H1 (cell line): Measurements from ENCODE around the gene USH2A. TPM values are rescaled to one million over a fixed set of nuclear protein-coding genes. Genes with fewer than 3 reads are reported as not detected.

Source experiments
- ASH2L ChIP-seq: fragments of 200-600, 300-600 bp; sonication (generic); IDR thresholded peaks from one replicate; pipeline ENCODE4 v1.7.1; 2017; ENCODE audit warnings: low read length
- ATF2 ChIP-seq: IDR thresholded peaks from 2 replicates; pipeline ENCODE4 v1.6.1; 2012; ENCODE audit warnings: low read length, inconsistent platforms
- CTCF ChIP-seq, 3 experiments: IDR thresholded peaks; 1 replicate in 2 of 3; 2 replicates in 1 of 3; pipeline versions ENCODE4 v1.5.1 to v1.6.1; 2011; ENCODE audit warnings: low read length in 3 of 3, mild to moderate bottlenecking in 3 of 3, inconsistent platforms in 2 of 3, low read depth in 1 of 3, moderate library complexity in 1 of 3; ENCODE audit not compliant: insufficient read depth in 1 of 3; ENCODE audit errors: control extremely low read depth in 1 of 3
- GTF2F1 ChIP-seq: IDR thresholded peaks from 2 replicates; pipeline ENCODE4 v1.6.1; 2012; ENCODE audit warnings: low read depth, low read length, improper control_type of control experiment, borderline replicate concordance
- MAX ChIP-seq: IDR thresholded peaks from 2 replicates; pipeline ENCODE4 v1.6.1; 2012; ENCODE audit warnings: inconsistent platforms
- POU5F1 ChIP-seq: IDR thresholded peaks from 2 replicates; pipeline ENCODE4 v1.6.1; 2011; ENCODE audit warnings: low read depth, mild to moderate bottlenecking, low read length, moderate library complexity
- RBBP5 ChIP-seq: IDR thresholded peaks from 2 replicates; pipeline ENCODE4 v1.7.1; 2012; ENCODE audit warnings: low read depth, mild to moderate bottlenecking, inconsistent platforms, low read length, moderate library complexity, borderline replicate concordance
- polyA plus RNA-seq, 7 experiments: library from polyadenylated mRNA; depleted of rRNA in 3 of 7; stranded (reverse) in 5 of 7; unstranded in 2 of 7; fragments of >200 nt in 5 of 7; fragments of 200-250 nt in 2 of 7; gene quantifications; 1 replicate in 5 of 7; 2 replicates in 1 of 7; 4 replicates in 1 of 7; pipeline versions ENCODE4 v1.2.1 to v1.2.3, GENCODE V29; 2011 to 2013; ENCODE audit warnings: missing spikeins in 2 of 7, mixed read lengths in 2 of 7
- total RNA-seq: library from RNA; stranded (reverse); fragmentation: NEBNext Ultra II Directional; extraction: Animal tissue kit (Norgen Biotek cat#: 25700); gene quantifications from 2 replicates; pipeline ENCODE4 v1.2.1, GENCODE V29; 2021

USH2A gene
- total and polyA plus RNA-seq, 2 of the 8 experiments (the other 6 are each of a cell fraction or from before 2014, with no cell fraction given): 0.02 to 0.17 TPM

DNA sequence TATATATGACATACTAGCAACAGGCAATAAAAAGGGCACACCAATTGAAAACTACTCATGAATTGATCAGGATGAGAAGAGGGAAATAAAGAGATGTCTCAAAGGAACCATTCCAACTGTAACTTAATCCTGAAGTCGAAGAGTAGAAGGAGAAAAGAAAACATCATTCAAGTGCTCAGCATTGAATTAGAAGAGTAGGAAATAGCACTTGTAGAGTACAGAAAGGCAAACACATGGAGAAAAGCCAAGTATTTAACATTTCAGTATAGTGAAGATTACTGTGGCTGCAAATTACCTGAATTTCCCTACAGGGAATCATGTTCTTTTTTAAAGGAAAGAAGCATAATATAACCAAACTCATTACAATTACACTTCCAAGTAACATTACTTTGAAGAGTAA, 651.1 kb downstream of the USH2A start (continued):
- TF ChIP-seq ASH2L (no peak), CTCF (IDR thresholded peaks at IDR 0.05; ENCODE audit: control extremely low read depth in 1 of 3, insufficient read depth in 1 of 3, low read depth in 1 of 3, low read length in 3 of 3) (no peak), POU5F1 (no peak), GTF2F1 (no peak), ATF2 (no peak), MAX (no peak), RBBP5 (no peak)
